Neural cell (in vitro differentiated cells): ENCODE measurements around the gene LMBRD2. TPM values are rescaled to one million over a fixed set of nuclear protein-coding genes. Genes with fewer than 3 reads are reported as not detected.

Experiments
- H2AFZ ChIP-seq: fragments of 200-600, 300-800 bp; sonication (generic), shearing (Covaris generic); 2 replicates; pipeline ENCODE4 v1.6.0; 2014; ENCODE audit warnings: low read depth, mild to moderate bottlenecking, antibody characterized with exemption, low read length, moderate library complexity
- H3F3A ChIP-seq: fragments of 200-600 bp; shearing (Covaris generic); 2 replicates; pipeline ENCODE4 v1.6.1; 2016; ENCODE audit warnings: mild to moderate bottlenecking, moderate library complexity, mixed read lengths, antibody characterized with exemption, low read length; ENCODE audit not compliant: insufficient read depth, poor library complexity, severe bottlenecking
- H3K27ac ChIP-seq: fragments of 200-600, 300-800 bp; sonication (generic), shearing (Covaris generic); 2 replicates; pipeline ENCODE4 v1.5.1; 2014; ENCODE audit warnings: mild to moderate bottlenecking, low read length, moderate library complexity
- H3K27me3 ChIP-seq: fragments of 300-800, 200-600 bp; sonication (generic), shearing (Covaris generic); 2 replicates; pipeline ENCODE4 v1.6.0; 2014; ENCODE audit warnings: mild to moderate bottlenecking, low read depth, low read length, moderate library complexity; ENCODE audit not compliant: insufficient read depth
- H3K36me3 ChIP-seq: fragments of 300-800, 200-600 bp; sonication (generic), shearing (Covaris generic); 2 replicates; pipeline ENCODE4 v1.5.1; 2014; ENCODE audit warnings: mild to moderate bottlenecking, antibody characterized with exemption, low read length, moderate library complexity; ENCODE audit not compliant: insufficient read depth
- H3K4me2 ChIP-seq: fragments of 300-800, 200-600 bp; sonication (generic), shearing (Covaris generic); 2 replicates; pipeline ENCODE4 v1.6.0; 2014; ENCODE audit warnings: mild to moderate bottlenecking, low read length
- H3K4me3 ChIP-seq: fragments of 300-800, 200-600 bp; sonication (generic), shearing (Covaris generic); 2 replicates; pipeline ENCODE4 v1.5.1; 2014; ENCODE audit warnings: mild to moderate bottlenecking, low read length, moderate library complexity
- H3K79me2 ChIP-seq: fragments of 200-600 bp; shearing (Covaris generic); replicated peaks from 2 replicates; pipeline ENCODE4 v1.6.0; 2014; ENCODE audit warnings: mild to moderate bottlenecking, low read length, moderate library complexity; ENCODE audit not compliant: insufficient read depth
- H3K9ac ChIP-seq: fragments of 300-800, 200-600 bp; sonication (generic), shearing (Covaris generic); 2 replicates; pipeline ENCODE4 v1.6.1; 2016; ENCODE audit warnings: mild to moderate bottlenecking, low read length, mixed read lengths
- H3K9me2 ChIP-seq: fragments of 200-600 bp; shearing (Covaris generic); 2 replicates; pipeline ENCODE4 v1.6.1; 2016; ENCODE audit warnings: mild to moderate bottlenecking, low read length, mixed read lengths; ENCODE audit not compliant: insufficient read depth
- H3K9me3 ChIP-seq: fragments of 200-600, 300-800 bp; sonication (generic), shearing (Covaris generic); 2 replicates; pipeline ENCODE4 v1.6.1; 2016; ENCODE audit warnings: mild to moderate bottlenecking, mixed run types, low read length, moderate library complexity, mixed read lengths
- H4K20me1 ChIP-seq: fragments of 200-600 bp; shearing (Covaris generic); 2 replicates; pipeline ENCODE4 v1.6.1; 2016; ENCODE audit warnings: mild to moderate bottlenecking, mixed run types; ENCODE audit not compliant: insufficient read depth
- EP300 ChIP-seq: fragments of 450-650 bp; conservative IDR thresholded peaks from 2 replicates; pipeline ENCODE4 v1.6.1; 2014; ENCODE audit warnings: antibody characterized with exemption, mild to moderate bottlenecking, moderate library complexity; ENCODE audit not compliant: poor library complexity, severe bottlenecking
- EZH2 ChIP-seq: fragments of 200-600, 300-800 bp; shearing (Covaris generic), sonication (generic); IDR thresholded peaks from 2 replicates; pipeline ENCODE4 v1.6.1; 2014; ENCODE audit warnings: antibody characterized with exemption, low read length, borderline replicate concordance, mild to moderate bottlenecking; ENCODE audit not compliant: insufficient read depth, poor library complexity, severe bottlenecking
- MXI1 ChIP-seq: fragments of 450-650 bp; conservative IDR thresholded peaks from 2 replicates; pipeline ENCODE4 v1.6.1; 2014; ENCODE audit warnings: antibody characterized with exemption, mild to moderate bottlenecking; ENCODE audit not compliant: poor library complexity, severe bottlenecking
- POLR2AphosphoS5 ChIP-seq: IDR thresholded peaks from 2 replicates; pipeline ENCODE4 v1.6.1; 2012
- RAD21 ChIP-seq: fragments of 450-650 bp; conservative IDR thresholded peaks from 2 replicates; pipeline ENCODE4 v1.6.1; 2014; ENCODE audit warnings: antibody characterized with exemption, mild to moderate bottlenecking, moderate library complexity
- REST ChIP-seq: IDR thresholded peaks from 2 replicates; pipeline ENCODE4 v1.6.1; 2012; ENCODE audit warnings: borderline replicate concordance
- SMC3 ChIP-seq: fragments of 450-650 bp; conservative IDR thresholded peaks from 2 replicates; pipeline ENCODE4 v1.6.1; 2014; ENCODE audit warnings: antibody characterized with exemption, mild to moderate bottlenecking, moderate library complexity; ENCODE audit not compliant: poor library complexity
- TAF1 ChIP-seq: IDR thresholded peaks from 2 replicates; pipeline ENCODE4 v1.6.1; 2012; ENCODE audit warnings: low read depth
- polyA plus RNA-seq: library from polyadenylated mRNA; depleted of rRNA; stranded (reverse); fragments of >200 nt; gene quantifications from 2 replicates; pipeline ENCODE4 v1.2.3, GENCODE V29; 2014
- TF ChIP-seq, protein P1 (sequence below): fragments of 450-650 bp; IDR thresholded peaks from 2 replicates; pipeline ENCODE4 v1.5.1; 2014; ENCODE audit warnings: antibody characterized with exemption, mild to moderate bottlenecking, moderate library complexity; ENCODE audit not compliant: poor library complexity, severe bottlenecking

LMBRD2 gene
- polyA plus RNA-seq, 1 donor from 2014 or later = 25.7 TPM

DNA sequence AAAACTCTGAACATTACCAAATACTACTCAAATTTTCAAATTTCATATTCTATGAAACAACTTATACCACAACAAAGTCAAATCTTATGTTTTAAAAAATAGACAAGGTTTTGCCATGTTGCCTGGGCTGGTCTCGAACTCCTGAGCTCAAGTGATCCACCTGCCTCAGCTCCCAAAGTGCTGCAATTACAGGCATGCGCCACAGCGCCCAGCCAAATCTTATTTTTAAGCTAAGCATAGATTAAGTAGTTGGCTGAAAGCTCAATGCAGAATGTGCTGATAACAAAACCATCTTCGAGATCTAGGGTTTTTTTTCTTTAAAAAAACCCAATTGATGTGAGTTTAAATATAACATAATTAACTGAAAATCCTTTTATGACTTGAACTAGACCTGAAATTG is 6.4 kb downstream of the LMBRD2 start:
- no peaks in the 10 kb centered on the region for H3K27me3 ChIP-seq
- no peak overlapping the region for H2AFZ ChIP-seq
- no peaks in the 10 kb centered on the region for H3K36me3 ChIP-seq
- no peaks in the 10 kb centered on the region for H3K9me2 ChIP-seq
- H3K9ac ChIP-seq = no peak overlapping the region
- peaks cover 17% of the 10 kb centered on the region for H3K79me2 ChIP-seq
- H4K20me1 ChIP-seq = no peaks in the 10 kb centered on the region
- no peak overlapping the region for H3K4me3 ChIP-seq
- H3F3A ChIP-seq = no peaks in the 10 kb centered on the region
- H3K9me3 ChIP-seq = no peaks in the 10 kb centered on the region
- H3K4me2 ChIP-seq = no peak overlapping the region
- TF ChIP-seq REST (no peak), POLR2AphosphoS5 (no peak), RAD21 (no peak), TAF1 (no peak)
- TF ChIP-seq, protein P1, sequence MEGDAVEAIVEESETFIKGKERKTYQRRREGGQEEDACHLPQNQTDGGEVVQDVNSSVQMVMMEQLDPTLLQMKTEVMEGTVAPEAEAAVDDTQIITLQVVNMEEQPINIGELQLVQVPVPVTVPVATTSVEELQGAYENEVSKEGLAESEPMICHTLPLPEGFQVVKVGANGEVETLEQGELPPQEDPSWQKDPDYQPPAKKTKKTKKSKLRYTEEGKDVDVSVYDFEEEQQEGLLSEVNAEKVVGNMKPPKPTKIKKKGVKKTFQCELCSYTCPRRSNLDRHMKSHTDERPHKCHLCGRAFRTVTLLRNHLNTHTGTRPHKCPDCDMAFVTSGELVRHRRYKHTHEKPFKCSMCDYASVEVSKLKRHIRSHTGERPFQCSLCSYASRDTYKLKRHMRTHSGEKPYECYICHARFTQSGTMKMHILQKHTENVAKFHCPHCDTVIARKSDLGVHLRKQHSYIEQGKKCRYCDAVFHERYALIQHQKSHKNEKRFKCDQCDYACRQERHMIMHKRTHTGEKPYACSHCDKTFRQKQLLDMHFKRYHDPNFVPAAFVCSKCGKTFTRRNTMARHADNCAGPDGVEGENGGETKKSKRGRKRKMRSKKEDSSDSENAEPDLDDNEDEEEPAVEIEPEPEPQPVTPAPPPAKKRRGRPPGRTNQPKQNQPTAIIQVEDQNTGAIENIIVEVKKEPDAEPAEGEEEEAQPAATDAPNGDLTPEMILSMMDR = no peak
- H3K27ac ChIP-seq = no peak overlapping the region

DNA sequence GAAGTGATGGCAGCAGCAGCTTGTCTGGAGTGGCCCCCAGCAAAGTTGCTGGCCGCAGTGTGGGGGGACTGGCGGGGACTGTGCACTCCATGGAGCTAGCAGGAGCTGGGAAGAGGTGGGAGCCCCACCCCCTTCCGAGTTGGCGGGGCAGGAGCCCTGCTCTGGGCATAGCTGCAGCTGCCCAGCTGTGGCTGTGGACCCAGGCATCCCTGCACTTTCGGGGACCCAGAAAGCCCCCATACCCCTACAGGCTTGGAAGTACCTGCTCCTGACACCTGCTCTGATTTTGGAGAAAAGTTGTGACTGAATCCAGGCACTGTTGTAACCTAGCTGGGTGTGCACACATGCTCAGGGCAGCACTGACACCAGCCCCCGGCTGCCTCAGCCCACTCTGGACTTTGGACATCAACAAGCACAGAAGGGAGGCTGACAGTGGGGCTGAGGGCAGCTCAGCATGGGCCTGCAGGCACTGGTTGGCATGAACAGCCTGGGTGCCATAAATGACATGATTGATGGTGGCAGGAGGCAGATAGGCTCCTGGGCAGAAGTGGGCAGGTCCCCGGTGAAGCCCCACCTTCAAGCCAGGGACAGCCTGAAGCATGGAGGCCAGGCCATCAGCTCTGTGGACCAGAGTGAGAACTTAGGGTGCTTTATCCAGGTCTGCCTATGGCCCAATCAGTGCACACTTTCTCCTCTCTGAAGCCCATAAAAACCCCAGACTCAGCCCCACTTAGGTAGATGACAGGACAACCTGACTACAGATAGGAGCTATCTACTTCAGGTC is 12.6 kb downstream of the LMBRD2 start:
- no peak overlapping the region for H2AFZ ChIP-seq
- H4K20me1 ChIP-seq = no peaks in the 10 kb centered on the region
- H3K4me3 ChIP-seq = no peak overlapping the region
- no peaks in the 10 kb centered on the region for H3K27me3 ChIP-seq
- H3K9me3 ChIP-seq = no peaks in the 10 kb centered on the region
- H3K79me2 ChIP-seq = no peaks in the 10 kb centered on the region
- H3K27ac ChIP-seq = no peak overlapping the region
- no peaks in the 10 kb centered on the region for H3F3A ChIP-seq
- peaks cover 20% of the 10 kb centered on the region for H3K36me3 ChIP-seq
- H3K4me2 ChIP-seq = no peak overlapping the region
- no peak overlapping the region for H3K9ac ChIP-seq
- TF ChIP-seq EZH2 (no peak), MXI1 (no peak), RAD21 (no peak), EP300 (no peak), TAF1 (no peak), SMC3 (no peak), REST (no peak)
- TF ChIP-seq, protein P1 = no peak
- H3K9me2 ChIP-seq = no peaks in the 10 kb centered on the region
